Caco-2 (cell line): Measurements from ENCODE around the gene C14orf132. TPM values are rescaled to one million over a fixed set of nuclear protein-coding genes. Genes with fewer than 3 reads are reported as not detected.

Experiments used
- BruUV-seq: library from RNA; stranded (reverse); fragments of 400-500 nt; replicated peaks from 2 replicates; lab custom pipeline; 2021; lab: Mats Ljungman, UMichigan
- CTCF ChIA-PET: fragments of 300-600 bp; sonication (Branson Sonifier 250); formaldehyde crosslinking; loops from one replicate; lab custom pipeline; 2022; ENCODE audit warnings: antibody characterized with exemption; lab: Charles Lee
- POLR2A ChIA-PET: fragments of 300-600 bp; sonication (Branson Sonifier 250); formaldehyde crosslinking; loops from one replicate; lab custom pipeline; 2022; ENCODE audit warnings: antibody characterized with exemption; lab: Charles Lee
- DNase-seq, 2 experiments: peaks; one replicate each; pipeline versions ENCODE4 v3.0.0 to v3.0.0-alpha.2; 2020 to 2022
- H3K27me3 ChIP-seq: replicated peaks from 2 replicates; pipeline ENCODE4 v1.6.0; 2011; ENCODE audit warnings: low read length; ENCODE audit not compliant: control insufficient read depth, insufficient read depth
- H3K36me3 ChIP-seq: 2 replicates; pipeline ENCODE4 v1.5.1; 2011; ENCODE audit warnings: low read length; ENCODE audit not compliant: control insufficient read depth, insufficient read depth
- H3K4me1 ChIP-seq: fragments of 250-450 bp; sonication (Bioruptor Pico); 2 replicates; pipeline ENCODE4 v1.5.1; 2020; ENCODE audit warnings: mild to moderate bottlenecking
- H3K4me3 ChIP-seq: 2 replicates; pipeline ENCODE4 v1.5.1; 2011; ENCODE audit warnings: low read depth, mild to moderate bottlenecking, control low read depth, low read length
- H3K9me3 ChIP-seq: fragments of 250-450 bp; sonication (Bioruptor Pico); 2 replicates; pipeline ENCODE4 v1.5.1; 2020; ENCODE audit warnings: mild to moderate bottlenecking, moderate library complexity
- H3K27ac Mint-ChIP-seq: one replicate; pipeline ENCODE4 v1.8.0; 2022; ENCODE audit warnings: mixed read lengths; ENCODE audit not compliant: unreplicated experiment
- H3K27me3 Mint-ChIP-seq: one replicate; pipeline ENCODE4 v1.8.0; 2022; ENCODE audit warnings: mixed read lengths; ENCODE audit not compliant: insufficient read depth, unreplicated experiment
- H3K36me3 Mint-ChIP-seq: one replicate; pipeline ENCODE4 v1.8.0; 2022; ENCODE audit warnings: mild to moderate bottlenecking, mixed read lengths; ENCODE audit not compliant: insufficient read depth, unreplicated experiment
- H3K4me1 Mint-ChIP-seq: one replicate; pipeline ENCODE4 v1.8.0; 2022; ENCODE audit warnings: low read depth, mixed read lengths; ENCODE audit not compliant: unreplicated experiment
- H3K4me3 Mint-ChIP-seq: one replicate; pipeline ENCODE4 v1.8.0; 2022; ENCODE audit warnings: mild to moderate bottlenecking, moderate library complexity, mixed read lengths; ENCODE audit not compliant: unreplicated experiment
- H3K9me3 Mint-ChIP-seq: one replicate; pipeline ENCODE4 v1.8.0; 2022; ENCODE audit warnings: mixed read lengths; ENCODE audit not compliant: unreplicated experiment
- intact Hi-C: fragments of 100-400 bp; cut with micrococcal nuclease; formaldehyde crosslinking; loops from one replicate; pipeline ENCODE4 v1.10.0; 2022; ENCODE audit not compliant: unreplicated experiment
- total RNA-seq: library from RNA; stranded (reverse); gene quantifications from 2 replicates; pipeline ENCODE4 v1.2.3, GENCODE V29; 2022
- TF ChIP-seq, protein P1 (sequence below), 2 experiments: fragments of 200-600 bp in 1 of 2; IDR thresholded peaks; 1 replicate in 1 of 2; 2 replicates in 1 of 2; pipeline versions ENCODE4 v1.5.1 to v1.8.0; 2011 to 2022; ENCODE audit warnings: antibody characterized with exemption in 1 of 2, control low read depth in 1 of 2, inconsistent platforms in 1 of 2, low read depth in 1 of 2, low read length in 1 of 2, mild to moderate bottlenecking in 1 of 2, moderate library complexity in 1 of 2; ENCODE audit not compliant: insufficient read depth in 1 of 2, severe bottlenecking in 1 of 2, unreplicated experiment in 1 of 2

The C14orf132 gene
- total RNA-seq, 1 experiment from 2014 or later, result 0.20 TPM

DNA sequence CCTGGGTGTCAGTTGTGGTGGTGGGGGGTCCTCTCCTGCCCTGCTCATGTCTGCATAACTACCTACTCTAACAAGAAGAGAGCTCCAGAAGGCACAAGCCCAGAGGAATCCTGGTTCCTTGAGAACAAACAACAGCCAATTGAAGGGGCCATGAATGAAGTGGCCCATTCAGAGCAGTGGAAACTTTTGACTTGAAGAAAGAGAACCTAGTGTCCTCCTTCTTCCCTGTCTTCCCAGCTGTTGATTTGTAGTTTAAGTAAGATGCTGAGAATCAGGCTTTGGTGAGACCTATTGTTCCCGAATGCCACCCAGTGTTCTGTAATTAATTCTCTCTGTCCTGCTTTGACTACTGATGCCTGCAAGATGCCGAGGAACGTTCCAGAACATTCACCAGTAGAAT is 79.2 kb downstream of the C14orf132 start:
- Mint-ChIP-seq H3K27me3 (no peaks in the 10 kb centered on the region), H3K9me3 (peaks cover 19% of the 10 kb centered on the region), H3K4me1 (no peaks in the 10 kb centered on the region), H3K27ac (no peak overlapping the region), H3K4me3 (no peak overlapping the region), H3K36me3 (peaks cover 5% of the 10 kb centered on the region)
- Histone ChIP-seq H3K36me3 (no peaks in the 10 kb centered on the region), H3K27me3 (no peaks in the 10 kb centered on the region), H3K4me3 (no peak overlapping the region), H3K9me3 (peaks cover 13% of the 10 kb centered on the region), H3K4me1 (no peaks in the 10 kb centered on the region)
- no peak for DNase-seq
- intact Hi-C loops, result no loop called here
- POLR2A ChIA-PET, result no interaction called here
- CTCF ChIA-PET, result no interaction called here
- no TSS peak for BruUV-seq
- TF ChIP-seq, protein P1, sequence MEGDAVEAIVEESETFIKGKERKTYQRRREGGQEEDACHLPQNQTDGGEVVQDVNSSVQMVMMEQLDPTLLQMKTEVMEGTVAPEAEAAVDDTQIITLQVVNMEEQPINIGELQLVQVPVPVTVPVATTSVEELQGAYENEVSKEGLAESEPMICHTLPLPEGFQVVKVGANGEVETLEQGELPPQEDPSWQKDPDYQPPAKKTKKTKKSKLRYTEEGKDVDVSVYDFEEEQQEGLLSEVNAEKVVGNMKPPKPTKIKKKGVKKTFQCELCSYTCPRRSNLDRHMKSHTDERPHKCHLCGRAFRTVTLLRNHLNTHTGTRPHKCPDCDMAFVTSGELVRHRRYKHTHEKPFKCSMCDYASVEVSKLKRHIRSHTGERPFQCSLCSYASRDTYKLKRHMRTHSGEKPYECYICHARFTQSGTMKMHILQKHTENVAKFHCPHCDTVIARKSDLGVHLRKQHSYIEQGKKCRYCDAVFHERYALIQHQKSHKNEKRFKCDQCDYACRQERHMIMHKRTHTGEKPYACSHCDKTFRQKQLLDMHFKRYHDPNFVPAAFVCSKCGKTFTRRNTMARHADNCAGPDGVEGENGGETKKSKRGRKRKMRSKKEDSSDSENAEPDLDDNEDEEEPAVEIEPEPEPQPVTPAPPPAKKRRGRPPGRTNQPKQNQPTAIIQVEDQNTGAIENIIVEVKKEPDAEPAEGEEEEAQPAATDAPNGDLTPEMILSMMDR (IDR thresholded peaks at IDR 0.05; ENCODE audit: insufficient read depth in 1 of 2, low read depth in 1 of 2, low read length in 1 of 2, severe bottlenecking in 1 of 2, unreplicated experiment in 1 of 2), result no peak

DNA sequence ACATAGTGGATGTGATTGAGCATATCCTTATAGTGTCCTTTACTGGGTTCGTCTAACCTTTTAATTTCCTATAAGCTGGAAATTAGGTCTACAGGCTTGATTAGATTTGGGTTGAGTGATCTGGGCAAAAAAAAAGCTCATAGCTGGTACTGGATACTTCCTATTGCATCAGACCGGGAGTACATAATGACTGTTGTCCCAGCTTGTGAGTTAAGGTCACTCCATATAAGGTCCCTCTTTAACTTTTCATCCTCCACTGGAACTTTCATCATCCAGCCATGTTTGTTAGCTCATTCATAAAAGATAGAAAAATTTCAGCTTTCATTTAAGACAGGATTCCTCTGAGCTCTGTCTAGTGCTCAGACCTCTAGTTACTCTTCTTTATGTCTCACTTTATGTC is 80.8 kb downstream of the C14orf132 start:
- POLR2A ChIA-PET, result no interaction called here
- no peak overlapping the region for H3K27ac Mint-ChIP-seq
- BruUV-seq, result no TSS peak

DNA sequence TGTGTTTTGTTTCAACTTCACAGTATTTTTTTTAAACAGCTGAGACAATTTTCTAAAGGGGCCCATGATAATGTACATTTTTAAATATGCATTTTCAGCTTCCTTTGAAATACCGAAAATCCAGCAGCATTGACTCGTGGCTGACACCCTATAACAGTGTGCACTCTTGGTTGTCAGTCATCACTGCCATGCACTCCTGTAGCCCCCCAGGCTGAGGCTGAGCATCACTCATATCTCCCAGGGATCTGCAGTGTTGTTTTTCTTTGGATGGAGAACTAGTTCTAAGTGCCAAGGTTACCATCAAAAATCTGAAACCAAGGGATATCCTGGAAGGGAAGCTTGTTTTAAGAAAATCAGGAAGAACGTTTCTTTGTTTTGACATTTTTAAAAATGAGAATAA is 81.2 kb downstream of the C14orf132 start:
- no peak for DNase-seq
- H3K27me3 ChIP-seq, result no peaks in the 10 kb centered on the region
- H3K9me3 ChIP-seq, result no peaks in the 10 kb centered on the region
- H3K36me3 ChIP-seq, result no peaks in the 10 kb centered on the region
- Mint-ChIP-seq H3K4me3 (no peak overlapping the region), H3K4me1 (no peaks in the 10 kb centered on the region), H3K36me3 (peaks cover 5% of the 10 kb centered on the region), H3K9me3 (peaks cover 2% of the 10 kb centered on the region), H3K27me3 (no peaks in the 10 kb centered on the region), H3K27ac (no peak overlapping the region)
- ChIA-PET POLR2A (no interaction called here), CTCF (no interaction called here)
- intact Hi-C loops, result no loop called here
- H3K4me3 ChIP-seq, result no peak overlapping the region
- BruUV-seq, result no TSS peak
- TF ChIP-seq, protein P1 (IDR thresholded peaks at IDR 0.05; ENCODE audit: insufficient read depth in 1 of 2, low read depth in 1 of 2, low read length in 1 of 2, severe bottlenecking in 1 of 2, unreplicated experiment in 1 of 2), result no peak
- no peaks in the 10 kb centered on the region for H3K4me1 ChIP-seq

More for the DNA sequence above, 80.8 kb downstream of the C14orf132 start:
- peaks cover 7% of the 10 kb centered on the region for H3K9me3 Mint-ChIP-seq
- Histone ChIP-seq H3K36me3 (no peaks in the 10 kb centered on the region), H3K9me3 (no peaks in the 10 kb centered on the region; the same call in 1 of the 2 replicates), H3K27me3 (no peaks in the 10 kb centered on the region), H3K4me1 (no peaks in the 10 kb centered on the region), H3K4me3 (no peak overlapping the region)
- TF ChIP-seq, protein P1 (IDR thresholded peaks at IDR 0.05; ENCODE audit: insufficient read depth in 1 of 2, low read depth in 1 of 2, low read length in 1 of 2, severe bottlenecking in 1 of 2, unreplicated experiment in 1 of 2), result no peak
- no peak overlapping the region for H3K4me3 Mint-ChIP-seq
- H3K4me1 Mint-ChIP-seq, result no peaks in the 10 kb centered on the region
- intact Hi-C loops, result no loop called here
- H3K27me3 Mint-ChIP-seq, result no peaks in the 10 kb centered on the region
- H3K36me3 Mint-ChIP-seq, result peaks cover 5% of the 10 kb centered on the region
- DNase-seq, result no peak
- CTCF ChIA-PET, result no interaction called here
